NOMO-1 treated with DMSO at 0.1 percent for 48 hours (cell line): Measurements from ENCODE around the gene EQTN.
"Not testable (repeated sequence)": the region's sequence is repeated elsewhere in the genome, so short reads cannot be mapped to it uniquely, and the experiment has no call there.

Experiments used
- DNase-seq: peaks from one replicate; lab custom pipeline; 2025; ENCODE audit not compliant: unreplicated experiment; lab: John Stamatoyannopoulos, UW

The EQTN gene

GRCh38 chr9:27303219-27303618 is 6.3 kb upstream of the EQTN start:
- DNase-seq, result no peak

- no peak for DNase-seq
These were observed 3.0 kb downstream of the EQTN start for GRCh38 chr9:27293996-27294395.

- DNase-seq, result no peak
These were observed 4.1 kb downstream of the EQTN start for GRCh38 chr9:27292659-27293405.

GRCh38 chr9:27291292-27291691 is 5.7 kb downstream of the EQTN start:
- DNase-seq, result no peak

- DNase-seq, result no peak
These were observed 14.7 kb downstream of the EQTN start for GRCh38 chr9:27282269-27282668.

- DNase-seq, result no peak
These were observed 16.1 kb downstream of the EQTN start for GRCh38 chr9:27280860-27281259.

GRCh38 chr9:27280249-27280648 is 16.7 kb downstream of the EQTN start:
- DNase-seq, result no peak

GRCh38 chr9:27279611-27280010 is 17.3 kb downstream of the EQTN start:
- DNase-seq, result no peak

GRCh38 chr9:27278374-27278773 is 18.6 kb downstream of the EQTN start:
- no peak for DNase-seq

- DNase-seq, result no peak
These were observed 20.5 kb downstream of the EQTN start for GRCh38 chr9:27276193-27277030.

- DNase-seq, result no peak
These were observed 23.8 kb downstream of the EQTN start for GRCh38 chr9:27273186-27273585.

GRCh38 chr9:27272103-27272502 is 24.8 kb downstream of the EQTN start:
- no peak for DNase-seq

- DNase-seq, result no peak
These were observed 35.3 kb downstream of the EQTN start for GRCh38 chr9:27261517-27262211.

- DNase-seq, result no peak
These were observed 36.0 kb downstream of the EQTN start for GRCh38 chr9:27260789-27261516.

- DNase-seq, result no peak
These were observed 38.3 kb downstream of the EQTN start for GRCh38 chr9:27258662-27259061.

- DNase-seq, result no peak
These were observed 48.2 kb downstream of the EQTN start for GRCh38 chr9:27248702-27249101.

GRCh38 chr9:27247756-27248155 is 49.2 kb downstream of the EQTN start:
- DNase-seq, result no peak

- not testable (repeated sequence) for DNase-seq
These were observed 57.3 kb downstream of the EQTN start for GRCh38 chr9:27239648-27240047.
